HAP-1 (cell line): ENCODE measurements around the gene CHD6.
"Not testable (repeated sequence)": the region's sequence is repeated elsewhere in the genome, so short reads cannot be mapped to it uniquely, and the experiment has no call there.

Experiments used
- DNase-seq, 2 experiments: peaks; one replicate each; pipeline ENCODE4 v3.0.0-alpha.2; 2016 to 2020; ENCODE audit warnings: low spot score in 2 of 2
- H3K27me3 ChIP-seq: fragments of 250-450 bp; sonication (Bioruptor Pico); 2 replicates; pipeline ENCODE4 v1.5.1; 2020; ENCODE audit warnings: low read depth, mild to moderate bottlenecking, moderate library complexity
- H3K36me3 ChIP-seq: fragments of 250-450 bp; sonication (Bioruptor Pico); replicated peaks from 2 replicates; pipeline ENCODE4 v1.5.1; 2020; ENCODE audit warnings: mild to moderate bottlenecking
- H3K4me1 ChIP-seq: fragments of 250-450 bp; sonication (Bioruptor Pico); 2 replicates; pipeline ENCODE4 v1.5.1; 2020; ENCODE audit warnings: mild to moderate bottlenecking
- H3K4me3 ChIP-seq: fragments of 250-450 bp; sonication (Bioruptor Pico); 2 replicates; pipeline ENCODE4 v1.5.1; 2020; ENCODE audit warnings: mild to moderate bottlenecking, moderate library complexity
- H3K9me3 ChIP-seq: fragments of 250-450 bp; sonication (Bioruptor Pico); 2 replicates; pipeline ENCODE4 v1.5.1; 2020; ENCODE audit warnings: mild to moderate bottlenecking, moderate library complexity
- in situ Hi-C: fragments of 300-500 bp; cut with MboI; formaldehyde crosslinking; loops from 3 replicates; pipeline ENCODE4 v1.14.3; 2020; ENCODE audit warnings: low sequenced_read_pairs, inconsistent platforms, mixed read lengths

CHD6 gene

GRCh38 chr20:41537865-41538264 is 80.3 kb downstream of the CHD6 start:
- peaks cover 4% of the 10 kb centered on the region for H3K9me3 ChIP-seq

GRCh38 chr20:41535551-41535950 is 82.6 kb downstream of the CHD6 start:
- H3K4me1 ChIP-seq, H3K27me3 ChIP-seq, H3K4me3 ChIP-seq, H3K9me3 ChIP-seq, in situ Hi-C loops, DNase-seq: not testable (repeated sequence)
- peaks cover 23% of the 10 kb centered on the region for H3K36me3 ChIP-seq

More at GRCh38 chr20:41537865-41538264, 80.3 kb downstream of the CHD6 start:
- in situ Hi-C loops: no loop called here
- Histone ChIP-seq H3K4me3 (no peak overlapping the region), H3K27me3 (no peaks in the 10 kb centered on the region), H3K36me3 (peaks cover 4% of the 10 kb centered on the region), H3K4me1 (no peaks in the 10 kb centered on the region; the same call in 1 of the 2 replicates)
- DNase-seq: no peak

- H3K4me3 ChIP-seq: no peak overlapping the region
- in situ Hi-C loops: no loop called here
- no peaks in the 10 kb centered on the region for H3K27me3 ChIP-seq
- DNase-seq: no peak
- no peaks in the 10 kb centered on the region; the same call in 1 of the 2 replicates for H3K4me1 ChIP-seq
- peaks cover 25% of the 10 kb centered on the region for H3K36me3 ChIP-seq
- peaks cover 4% of the 10 kb centered on the region for H3K9me3 ChIP-seq
Measured at GRCh38 chr20:41534842-41535241, 83.3 kb downstream of the CHD6 start.

- no peak for DNase-seq
- in situ Hi-C loops: no loop called here
- Histone ChIP-seq H3K4me1 (no peaks in the 10 kb centered on the region; the same call in 1 of the 2 replicates), H3K27me3 (no peaks in the 10 kb centered on the region), H3K9me3 (peaks cover 4% of the 10 kb centered on the region), H3K4me3 (no peak overlapping the region), H3K36me3 (peaks cover 25% of the 10 kb centered on the region)
Measured at GRCh38 chr20:41534170-41534569, 84.0 kb downstream of the CHD6 start.

GRCh38 chr20:41533537-41534136 is 84.5 kb downstream of the CHD6 start:
- Histone ChIP-seq H3K36me3 (peaks cover 25% of the 10 kb centered on the region), H3K4me1 (no peaks in the 10 kb centered on the region; the same call in 1 of the 2 replicates), H3K4me3 (no peak overlapping the region), H3K27me3 (no peaks in the 10 kb centered on the region), H3K9me3 (peaks cover 4% of the 10 kb centered on the region)
- no peak for DNase-seq
- in situ Hi-C loops: no loop called here

GRCh38 chr20:41532935-41533334 is 85.2 kb downstream of the CHD6 start:
- Histone ChIP-seq H3K27me3 (no peaks in the 10 kb centered on the region), H3K4me3 (no peak overlapping the region), H3K9me3 (peaks cover 3% of the 10 kb centered on the region), H3K36me3 (peaks cover 25% of the 10 kb centered on the region), H3K4me1 (no peaks in the 10 kb centered on the region; the same call in 1 of the 2 replicates)
- in situ Hi-C loops: no loop called here
- no peak for DNase-seq

- H3K27me3 ChIP-seq: no peaks in the 10 kb centered on the region
- H3K36me3 ChIP-seq: peaks cover 22% of the 10 kb centered on the region
- H3K4me3 ChIP-seq: no peak overlapping the region
- DNase-seq: no peak
- no peaks in the 10 kb centered on the region; the same call in 1 of the 2 replicates for H3K9me3 ChIP-seq
- in situ Hi-C loops: no loop called here
- H3K4me1 ChIP-seq: no peaks in the 10 kb centered on the region; the same call in 1 of the 2 replicates
Measured at GRCh38 chr20:41531518-41532275, 86.5 kb downstream of the CHD6 start.

- no peaks in the 10 kb centered on the region for H3K9me3 ChIP-seq
- H3K36me3 ChIP-seq: peaks cover 22% of the 10 kb centered on the region
- DNase-seq: no peak
- no peaks in the 10 kb centered on the region; the same call in 1 of the 2 replicates for H3K4me1 ChIP-seq
- no peak overlapping the region for H3K4me3 ChIP-seq
- no peaks in the 10 kb centered on the region for H3K27me3 ChIP-seq
- in situ Hi-C loops: no loop called here
Measured at GRCh38 chr20:41530923-41531322, 87.3 kb downstream of the CHD6 start.

GRCh38 chr20:41526327-41526726 is 91.8 kb downstream of the CHD6 start:
- Histone ChIP-seq H3K4me3 (no peak overlapping the region), H3K36me3 (peaks cover 9% of the 10 kb centered on the region; the same call in 1 of the 2 replicates), H3K27me3 (no peaks in the 10 kb centered on the region), H3K9me3 (no peaks in the 10 kb centered on the region), H3K4me1 (no peaks in the 10 kb centered on the region)
- in situ Hi-C loops: no loop called here
- no peak for DNase-seq

GRCh38 chr20:41524980-41525613 is 93.1 kb downstream of the CHD6 start:
- Histone ChIP-seq H3K36me3 (peaks cover 2% of the 10 kb centered on the region), H3K27me3 (no peaks in the 10 kb centered on the region), H3K4me3 (no peak overlapping the region), H3K9me3 (no peaks in the 10 kb centered on the region), H3K4me1 (no peaks in the 10 kb centered on the region)
- in situ Hi-C loops: no loop called here
- DNase-seq: no peak

GRCh38 chr20:41523857-41524256 is 94.3 kb downstream of the CHD6 start:
- Histone ChIP-seq H3K4me3 (no peak overlapping the region), H3K36me3 (peaks cover 6% of the 10 kb centered on the region), H3K27me3 (no peaks in the 10 kb centered on the region), H3K4me1 (no peaks in the 10 kb centered on the region), H3K9me3 (no peaks in the 10 kb centered on the region)
- in situ Hi-C loops: no loop called here
- DNase-seq: no peak

- no peak overlapping the region for H3K4me3 ChIP-seq
- no peak for DNase-seq
- peaks cover 2% of the 10 kb centered on the region; the same call in 1 of the 2 replicates for H3K36me3 ChIP-seq
- in situ Hi-C loops: no loop called here
- no peaks in the 10 kb centered on the region for H3K27me3 ChIP-seq
- H3K9me3 ChIP-seq: no peaks in the 10 kb centered on the region
- no peaks in the 10 kb centered on the region; the same call in 1 of the 2 replicates for H3K4me1 ChIP-seq
Measured at GRCh38 chr20:41513829-41514228, 104.3 kb downstream of the CHD6 start.

- Histone ChIP-seq H3K9me3 (no peaks in the 10 kb centered on the region), H3K27me3 (no peaks in the 10 kb centered on the region), H3K4me3 (no peak overlapping the region), H3K4me1 (no peaks in the 10 kb centered on the region; the same call in 1 of the 2 replicates), H3K36me3 (peaks cover 7% of the 10 kb centered on the region; the same call in 1 of the 2 replicates)
- no peak for DNase-seq
- in situ Hi-C loops: no loop called here
Measured at GRCh38 chr20:41512624-41513023, 105.6 kb downstream of the CHD6 start.
